HL-60/S4 (cell line): Measurements from ENCODE around the gene PRPH2.

Experiments
- in situ Hi-C: fragments of 300-500 bp; cut with MboI; formaldehyde crosslinking; loops from 2 replicates; pipeline ENCODE4 v1.14.3; 2022; ENCODE audit warnings: low sequenced_read_pairs

The PRPH2 gene

DNA sequence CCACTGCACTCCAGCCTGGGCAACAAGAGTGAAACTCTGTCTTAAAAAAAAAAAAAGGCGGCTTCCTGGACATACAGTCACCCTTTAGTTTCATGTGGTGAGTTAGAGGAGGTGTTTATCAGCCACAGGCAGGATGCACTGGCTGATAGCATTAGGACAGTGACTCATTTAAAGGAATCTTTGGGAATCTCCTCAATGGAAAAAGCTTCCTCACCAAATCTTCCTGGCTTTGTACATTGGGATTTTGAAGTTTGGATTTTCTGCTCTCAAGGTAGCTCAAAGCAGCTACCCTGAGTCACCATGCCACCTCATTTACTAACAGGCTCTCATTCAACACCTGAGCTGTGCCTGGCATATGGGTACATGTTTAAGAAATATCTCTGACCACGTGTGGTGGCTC, 20.2 kb downstream of the PRPH2 start:
- in situ Hi-C loops = no loop called here

DNA sequence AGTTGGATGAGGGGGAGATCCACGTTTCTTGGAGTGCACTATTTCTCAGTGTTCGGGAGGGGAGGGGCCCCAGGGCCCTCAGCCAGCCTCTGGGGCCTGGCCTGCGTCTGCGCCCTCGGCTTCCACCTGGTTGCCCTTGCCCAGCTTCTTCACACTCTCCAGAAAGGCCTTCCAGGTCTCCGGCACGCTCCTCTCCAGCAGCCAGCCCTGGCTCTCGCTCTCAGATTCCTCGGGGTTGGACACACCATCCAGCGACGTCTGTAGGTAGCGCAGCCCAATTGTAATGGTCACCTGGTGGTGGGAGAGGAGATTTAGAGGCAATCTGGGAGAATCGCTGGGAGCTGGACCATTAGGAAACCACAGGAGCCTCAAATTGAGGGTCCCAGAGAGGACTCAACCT, 24.2 kb downstream of the PRPH2 start:
- in situ Hi-C loops = no loop called here

DNA sequence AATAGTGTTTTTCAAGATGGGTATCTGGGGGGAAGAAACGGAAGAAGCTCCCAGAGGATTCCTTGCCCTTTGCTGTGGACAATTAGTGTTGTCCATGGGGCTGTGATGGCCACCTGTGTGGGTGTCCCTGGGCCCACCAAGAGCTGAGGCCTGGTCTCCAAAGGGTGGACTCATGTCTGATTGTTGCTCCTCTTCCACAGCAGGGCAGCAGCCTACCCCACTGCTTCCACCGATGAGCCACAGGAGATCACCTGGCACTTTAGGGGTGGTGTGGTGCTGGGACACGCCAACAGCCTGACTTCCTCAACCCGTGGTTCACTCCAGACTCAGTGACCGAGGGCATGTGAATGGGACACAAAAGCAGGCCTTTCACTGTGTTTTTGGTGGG, 25.1 kb downstream of the PRPH2 start:
- in situ Hi-C loops = no loop called here

DNA sequence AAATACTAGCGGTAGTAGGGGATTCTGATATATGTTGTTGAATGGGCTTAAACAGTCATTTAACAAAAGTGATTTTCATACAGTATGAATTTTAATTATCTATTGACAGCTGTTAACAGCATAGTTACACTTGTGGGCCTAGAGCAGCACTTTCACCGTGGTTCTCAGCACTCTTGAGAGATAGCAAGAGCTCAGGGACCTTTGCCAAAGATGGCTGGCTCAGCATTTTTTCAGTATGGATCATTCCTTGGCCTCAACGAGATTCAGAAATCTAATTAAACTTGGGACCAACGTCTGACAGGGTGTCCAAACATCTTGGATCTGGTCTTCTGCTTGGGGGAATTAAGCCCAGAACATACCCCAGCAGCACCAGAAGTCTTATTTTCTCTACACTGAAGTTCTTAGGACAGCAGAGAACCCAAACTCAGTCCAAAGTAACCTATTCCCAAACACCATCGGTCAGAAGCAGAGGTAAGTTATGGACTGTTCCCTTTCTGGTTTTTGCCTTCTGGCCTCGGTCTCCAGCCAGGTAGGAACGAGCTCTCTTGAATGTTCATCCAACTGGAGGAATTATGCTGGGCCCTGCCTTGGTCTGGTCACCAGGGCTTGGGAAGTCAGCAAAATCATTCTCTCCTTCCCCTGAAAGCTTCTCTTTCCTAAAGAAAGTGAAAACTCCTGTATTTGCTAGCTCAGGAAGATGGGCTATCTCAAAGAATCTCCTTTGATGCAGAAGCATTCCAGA, 25.7 kb downstream of the PRPH2 start:
- in situ Hi-C loops = no loop called here

DNA sequence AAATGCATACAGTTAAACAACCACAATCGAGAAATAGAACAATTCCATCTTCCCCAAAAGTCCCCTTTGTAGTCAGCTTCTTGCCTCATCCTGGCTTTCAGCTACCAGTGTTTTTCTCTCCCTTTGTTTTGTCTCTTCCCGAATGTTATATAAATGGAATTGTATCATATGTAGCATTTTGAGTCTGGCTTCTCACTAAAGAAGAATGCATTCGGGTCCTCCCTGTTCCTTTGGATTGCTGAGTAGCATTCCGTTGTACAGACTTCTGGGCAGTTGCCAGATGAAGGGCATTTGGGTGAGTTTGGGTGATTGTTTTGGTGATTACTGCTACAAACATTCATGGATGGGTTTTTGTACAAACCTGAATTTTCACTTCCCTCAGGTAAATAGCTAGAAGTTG, 27.8 kb downstream of the PRPH2 start:
- in situ Hi-C loops = no loop called here

DNA sequence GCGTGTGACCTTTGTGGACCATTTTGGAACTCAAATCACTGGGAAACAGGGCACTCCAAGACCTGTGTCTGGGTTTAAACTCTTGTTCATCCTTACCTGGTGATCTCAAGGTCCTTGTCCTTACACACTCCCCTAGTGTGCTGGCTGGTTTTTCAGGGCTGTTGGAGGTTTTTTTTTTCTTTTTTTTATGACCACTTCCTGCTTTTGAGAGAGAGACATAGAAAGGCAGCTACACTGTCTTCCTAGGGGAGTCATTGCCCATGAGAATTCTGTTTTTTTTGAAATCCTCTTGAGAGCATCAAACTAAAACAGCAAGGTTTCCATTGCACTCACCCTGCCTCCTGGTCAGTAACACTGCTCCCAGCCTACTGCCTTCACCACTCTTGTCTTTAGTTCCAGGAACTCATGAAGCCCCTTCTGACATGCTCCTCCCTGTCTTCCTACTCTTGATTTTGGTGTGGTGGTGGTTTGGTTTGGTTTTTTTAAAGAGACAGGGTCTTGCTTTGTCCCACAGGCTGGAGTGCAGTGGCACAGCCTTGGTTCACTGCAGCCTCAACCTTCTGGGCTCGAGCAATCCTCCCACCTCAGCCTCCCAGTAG, 28.6 kb downstream of the PRPH2 start:
- in situ Hi-C loops = no loop called here

GRCh38 chr6:42692137-42692911, 30.1 kb downstream of the PRPH2 start:
- in situ Hi-C loops = no loop called here

DNA sequence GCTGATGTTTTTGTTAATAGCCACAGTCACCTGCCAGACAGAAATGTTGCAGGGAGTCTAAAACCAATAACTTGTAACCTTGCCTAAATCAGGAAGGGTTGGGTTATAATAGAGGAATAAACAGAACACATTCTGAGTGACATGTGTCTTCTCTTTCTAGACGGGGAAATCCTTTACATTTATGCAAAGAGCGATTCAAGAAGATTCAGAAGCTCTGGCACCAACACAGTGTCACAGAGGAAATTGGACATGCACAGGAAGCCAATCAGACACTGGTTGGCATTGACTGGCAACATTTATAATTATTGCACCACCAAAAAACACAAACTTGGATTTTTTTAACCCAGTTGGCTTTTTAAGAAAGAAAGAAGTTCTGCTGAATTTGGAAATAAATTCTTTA, 31.5 kb downstream of the PRPH2 start:
- in situ Hi-C loops = no loop called here

DNA sequence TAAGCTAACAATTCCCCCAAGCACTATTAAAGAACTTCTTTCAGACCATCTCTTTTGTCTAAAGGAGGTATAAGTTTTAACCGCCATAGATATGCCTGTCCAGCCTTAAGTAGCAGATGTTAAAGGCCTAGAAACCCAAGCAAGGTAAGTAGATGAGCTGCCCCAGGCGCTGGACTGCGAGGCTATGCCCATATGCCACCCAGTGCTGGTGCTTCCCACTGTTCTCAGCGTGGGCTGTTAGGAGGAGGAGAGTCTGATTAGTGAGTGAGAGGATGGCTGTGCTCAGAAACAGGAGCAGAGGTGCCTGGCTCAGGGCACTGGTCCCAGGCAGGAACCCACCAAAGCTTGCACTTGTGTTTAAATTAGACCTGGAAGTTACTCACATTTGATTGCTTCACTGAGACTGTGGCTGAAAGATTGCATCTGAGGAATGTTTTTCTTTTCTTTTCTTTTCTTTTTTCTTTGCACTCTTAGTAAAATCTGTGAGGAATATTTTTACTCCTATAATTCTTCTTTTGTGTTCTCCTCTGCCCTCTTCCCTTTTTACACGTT, 32.2 kb downstream of the PRPH2 start:
- in situ Hi-C loops = no loop called here

DNA sequence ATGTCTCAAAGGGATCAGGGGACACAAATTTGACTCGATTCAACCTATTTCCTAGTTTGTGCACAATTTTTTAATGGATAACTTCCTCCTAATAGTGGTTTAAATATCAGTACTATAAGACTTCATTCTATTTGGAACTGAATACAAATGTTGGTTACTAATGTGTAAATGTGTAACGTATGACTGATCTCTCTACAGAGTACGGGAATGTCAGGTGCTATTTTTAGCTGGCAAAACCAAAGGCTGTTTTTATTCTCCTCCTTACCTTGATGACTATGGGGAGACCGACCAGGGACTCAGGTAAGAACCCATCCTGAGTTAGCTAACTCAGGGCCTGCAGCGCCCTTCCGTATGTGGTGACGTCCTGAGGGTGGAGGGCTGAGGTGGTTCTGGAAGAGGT, 33.0 kb downstream of the PRPH2 start:
- in situ Hi-C loops = no loop called here

DNA sequence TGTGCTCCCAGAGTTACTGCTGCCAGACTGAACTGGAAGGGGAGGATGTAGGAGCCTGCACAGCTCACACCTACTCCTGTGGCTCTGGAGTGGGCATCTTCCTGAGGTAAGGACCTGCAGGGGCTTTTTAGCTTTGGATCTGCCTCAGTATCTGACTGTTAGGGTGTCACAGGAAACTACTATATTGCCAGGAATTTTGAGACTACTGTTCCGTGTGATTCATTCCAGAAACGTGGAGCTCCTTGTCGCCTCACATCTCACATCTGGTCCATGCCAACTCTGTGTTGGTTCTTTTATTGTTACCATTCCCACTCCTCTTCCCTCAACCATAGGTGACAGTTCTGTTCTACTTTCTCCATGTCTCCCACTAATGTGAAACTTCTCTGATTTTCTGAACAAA, 34.1 kb downstream of the PRPH2 start:
- in situ Hi-C loops = no loop called here

DNA sequence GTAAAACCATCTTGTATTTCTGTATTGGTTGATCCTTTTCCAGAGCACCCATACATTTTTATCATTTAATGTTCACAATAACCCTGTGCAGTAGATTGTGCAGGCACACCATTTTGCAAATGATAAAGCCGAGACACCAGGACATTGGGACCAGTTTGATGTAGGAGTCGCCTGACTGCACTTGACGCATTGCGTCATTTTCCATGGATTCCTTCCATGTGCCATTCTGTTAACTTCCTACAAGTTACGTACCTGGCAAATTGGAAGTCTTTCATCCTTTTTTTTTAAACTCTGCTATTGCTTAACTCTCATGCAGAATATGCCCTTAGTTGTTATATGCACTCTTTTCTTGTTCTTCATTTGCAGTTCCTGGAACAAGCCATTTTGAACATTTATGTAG, 43.0 kb downstream of the PRPH2 start:
- in situ Hi-C loops = loop anchor here (10.0 kb wide), 1 partner anchor 195 kb away; the partner anchor contains the start of gene RPL7L1

DNA sequence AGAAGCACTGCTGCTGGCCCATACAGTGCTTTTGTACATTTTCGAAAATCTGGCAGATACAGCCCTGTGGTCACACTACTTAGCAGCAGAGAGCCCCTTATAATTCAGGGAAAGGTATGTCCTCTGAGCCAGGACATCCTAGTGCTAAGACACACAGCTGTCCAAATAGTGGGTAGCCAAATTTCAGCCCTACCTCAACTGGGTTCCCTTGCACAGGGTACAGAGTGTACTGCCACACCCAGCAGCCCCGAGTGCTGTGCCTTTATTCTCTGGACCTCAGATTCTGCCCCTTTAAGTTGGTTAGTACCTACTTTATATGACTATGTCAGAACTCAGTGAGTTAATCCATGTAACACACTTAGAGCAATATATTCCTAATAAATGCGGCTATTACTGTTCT, 47.6 kb downstream of the PRPH2 start:
- in situ Hi-C loops = loop anchor here (10.0 kb wide), 1 partner anchor 200 kb away; the partner anchor contains the start of gene RPL7L1

GRCh38 chr6:42674368-42674767, 48.0 kb downstream of the PRPH2 start:
- in situ Hi-C loops = loop anchor here (10.0 kb wide), 1 partner anchor 200 kb away; the partner anchor contains the start of gene RPL7L1

DNA sequence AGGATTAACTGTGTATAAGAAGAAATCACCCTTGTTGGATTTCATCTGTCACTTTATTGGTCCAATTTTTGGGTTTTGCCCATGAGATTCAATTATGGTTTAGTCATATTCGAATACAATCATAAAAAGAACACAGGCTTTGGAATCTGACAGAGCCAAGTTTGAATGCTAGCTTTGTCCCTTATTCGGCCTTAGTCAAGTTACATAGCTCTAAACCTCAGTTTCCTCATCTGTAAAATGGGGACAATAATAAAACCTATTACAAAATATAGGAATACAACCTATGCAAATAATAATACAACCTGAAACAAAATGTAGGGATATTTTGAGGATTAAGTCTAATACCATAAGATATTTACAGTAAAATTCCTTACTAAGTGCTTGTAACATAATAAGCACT, 57.7 kb downstream of the PRPH2 start:
- in situ Hi-C loops = loop anchor here (5.0 kb wide), 1 partner anchor 53 kb away; no protein-coding TSS in a partner anchor

GRCh38 chr6:42661540-42662153, 60.8 kb downstream of the PRPH2 start:
- in situ Hi-C loops = no loop called here

DNA sequence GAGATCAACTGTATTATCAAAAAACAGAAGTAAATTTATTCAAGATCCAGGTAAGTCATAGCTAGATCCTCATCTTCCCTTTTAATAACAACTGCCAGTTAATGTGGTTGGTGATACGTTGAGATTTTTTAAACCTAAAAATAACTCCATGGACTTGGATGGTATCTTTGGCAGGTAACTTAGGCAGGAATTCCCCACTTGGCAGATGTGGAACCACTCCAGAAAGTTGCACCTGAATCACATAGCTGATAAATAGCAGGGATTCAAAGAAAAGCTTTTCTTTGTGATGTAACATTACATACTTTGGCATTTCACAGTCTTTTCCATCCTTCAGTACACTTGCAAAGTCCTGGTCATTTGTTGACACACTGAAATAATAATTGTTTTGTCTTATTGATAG, 62.6 kb downstream of the PRPH2 start:
- in situ Hi-C loops = no loop called here

DNA sequence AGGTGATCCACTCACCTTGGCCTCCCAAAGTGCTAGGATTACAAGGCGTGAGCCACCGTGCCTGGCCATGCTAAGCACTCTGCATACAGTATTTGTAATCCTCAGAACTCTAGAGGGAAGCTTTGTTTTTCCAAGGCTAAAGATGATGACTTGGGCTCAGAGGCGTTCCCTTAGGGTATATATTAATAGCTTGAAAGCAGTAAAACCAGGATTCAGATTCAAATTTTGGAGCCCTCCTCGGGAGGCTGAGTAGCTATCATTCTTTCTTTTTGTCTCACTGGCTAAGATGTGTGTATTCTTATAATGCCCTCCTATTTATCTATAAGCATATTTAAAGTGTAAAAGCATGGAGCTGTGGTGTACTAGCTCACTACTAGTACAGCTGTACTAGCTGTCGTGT, 68.5 kb downstream of the PRPH2 start:
- in situ Hi-C loops = no loop called here

GRCh38 chr6:42652024-42652746, 70.2 kb downstream of the PRPH2 start:
- in situ Hi-C loops = no loop called here
